Measurements from ENCODE around the gene CCK. TPM values are rescaled to one million over a fixed set of nuclear protein-coding genes. Genes with fewer than 3 reads are reported as not detected.

CCK gene
- total and polyA plus RNA-seq, 5 donors from 2014 or later = not detected

DNA sequence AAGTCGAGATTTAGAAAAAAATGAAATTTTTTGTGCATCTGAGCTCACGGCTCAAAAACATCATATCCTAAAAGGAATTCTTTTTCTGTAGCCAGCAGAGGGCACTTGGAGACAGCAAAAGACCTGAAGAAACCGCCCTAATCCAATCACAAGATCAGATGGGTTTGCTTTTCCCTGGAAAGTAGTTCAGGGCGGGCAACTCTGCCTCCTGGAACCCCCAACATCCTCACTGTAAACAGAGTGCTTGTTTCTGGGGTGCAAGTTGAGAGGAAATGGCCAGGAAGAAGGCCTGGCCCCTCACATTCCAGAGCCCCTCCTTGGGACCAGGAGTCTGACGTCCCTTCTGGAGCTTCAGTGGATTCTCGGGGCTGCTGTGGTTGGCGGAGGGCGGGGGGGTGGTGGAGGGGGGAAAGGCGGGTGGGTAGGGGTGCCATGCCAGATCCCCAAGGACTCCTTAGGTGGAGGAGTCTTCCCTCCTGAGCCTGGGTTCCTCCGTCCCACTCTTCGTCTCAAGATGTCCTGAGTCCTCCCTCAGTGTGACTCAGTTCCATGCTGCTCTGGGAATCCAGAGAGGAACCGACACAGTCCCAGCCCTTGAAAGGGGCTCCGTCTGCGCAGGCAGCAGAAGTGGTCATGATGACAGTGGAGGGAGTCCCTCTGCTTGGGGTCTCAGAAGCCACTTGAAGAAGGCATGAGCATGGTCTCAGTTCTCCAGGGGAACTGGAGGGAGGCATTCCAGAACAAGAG lies 35.9 kb downstream of the CCK start:
- Mint-ChIP-seq H3K4me1 (no peaks in the 10 kb centered on the region), H3K27me3 (peaks cover 5% of the 10 kb centered on the region), H3K4me3 (no peak overlapping the region), H3K9me3 (peaks cover 0 to 2% (median 0%) of the 10 kb centered on the region in 7 donors), H3K27ac (no peak overlapping the region), H3K36me3 (peaks cover 3% of the 10 kb centered on the region)
- Histone ChIP-seq H3K4me3 (ENCODE audit: low read depth, low read length) (no peak overlapping the region), H3K27me3 (ENCODE audit: control insufficient read depth, insufficient read depth, low read length) (no peaks in the 10 kb centered on the region), H3K9me3 (ENCODE audit: control insufficient read depth in 2 of 2, low read length in 2 of 2) (no peaks in the 10 kb centered on the region), H3K36me3 (ENCODE audit: control insufficient read depth, insufficient read depth, low read length) (no peaks in the 10 kb centered on the region), H3K4me1 (ENCODE audit: control insufficient read depth, insufficient read depth, low read length, poor library complexity, severe bottlenecking) (no peaks in the 10 kb centered on the region), H3K27ac (ENCODE audit: insufficient read depth, low read length, poor library complexity, severe bottlenecking) (no peak overlapping the region)
- DNase-seq (no peak), ATAC-seq (ENCODE audit: low read depth in 2 of 2) (no peak)

DNA sequence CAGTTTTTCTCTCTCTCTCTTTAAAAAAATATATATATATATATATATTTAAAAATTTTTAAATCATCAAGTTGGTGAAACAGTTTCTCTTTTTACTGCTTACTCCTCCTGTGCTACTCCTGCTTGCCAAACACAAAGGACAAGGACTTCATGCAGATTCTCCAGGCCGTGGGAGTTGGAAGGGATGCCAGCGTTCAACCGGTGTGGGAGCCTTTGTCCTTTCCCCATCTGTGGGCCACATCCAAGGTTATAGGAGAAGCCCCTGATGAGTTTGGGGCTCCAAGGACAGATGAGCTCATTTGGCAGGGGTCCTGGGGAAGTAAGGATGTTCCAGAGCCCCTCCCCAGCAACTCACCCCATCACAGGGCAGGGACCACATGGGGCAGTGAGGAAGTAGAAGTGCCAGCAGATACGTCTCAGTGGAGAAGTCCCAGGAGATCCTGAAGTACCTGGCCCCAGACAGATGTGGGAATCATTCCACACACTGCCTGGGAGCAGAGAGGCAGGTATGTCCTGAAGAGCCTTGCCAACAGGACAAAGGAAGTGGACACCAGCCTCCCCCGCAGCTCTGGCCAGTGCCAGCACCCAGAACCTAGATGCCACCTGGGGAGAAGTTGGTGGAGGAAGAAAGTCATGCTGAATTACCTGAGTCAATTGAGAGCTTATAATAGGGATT lies 36.6 kb downstream of the CCK start:
- Histone ChIP-seq H3K36me3 (ENCODE audit: control insufficient read depth, insufficient read depth, low read length) (peaks cover 2% of the 10 kb centered on the region), H3K27me3 (ENCODE audit: control insufficient read depth, insufficient read depth, low read length) (no peaks in the 10 kb centered on the region), H3K27ac (ENCODE audit: insufficient read depth, low read length, poor library complexity, severe bottlenecking) (no peak overlapping the region), H3K4me3 (ENCODE audit: low read depth, low read length) (no peak overlapping the region), H3K4me1 (ENCODE audit: control insufficient read depth, insufficient read depth, low read length, poor library complexity, severe bottlenecking) (no peaks in the 10 kb centered on the region), H3K9me3 (ENCODE audit: control insufficient read depth in 2 of 2, low read length in 2 of 2) (no peaks in the 10 kb centered on the region)
- H3K4me1 Mint-ChIP-seq = no peaks in the 10 kb centered on the region
- H3K9me3 Mint-ChIP-seq = peaks cover 0 to 2% (median 0%) of the 10 kb centered on the region in 7 donors
- peaks cover 7% of the 10 kb centered on the region for H3K36me3 Mint-ChIP-seq
- DNase-seq = no peak
- ATAC-seq (ENCODE audit: low read depth in 2 of 2) = no peak
- no peak overlapping the region for H3K27ac Mint-ChIP-seq
- no peak overlapping the region for H3K4me3 Mint-ChIP-seq
- no peaks in the 10 kb centered on the region for H3K27me3 Mint-ChIP-seq

DNA sequence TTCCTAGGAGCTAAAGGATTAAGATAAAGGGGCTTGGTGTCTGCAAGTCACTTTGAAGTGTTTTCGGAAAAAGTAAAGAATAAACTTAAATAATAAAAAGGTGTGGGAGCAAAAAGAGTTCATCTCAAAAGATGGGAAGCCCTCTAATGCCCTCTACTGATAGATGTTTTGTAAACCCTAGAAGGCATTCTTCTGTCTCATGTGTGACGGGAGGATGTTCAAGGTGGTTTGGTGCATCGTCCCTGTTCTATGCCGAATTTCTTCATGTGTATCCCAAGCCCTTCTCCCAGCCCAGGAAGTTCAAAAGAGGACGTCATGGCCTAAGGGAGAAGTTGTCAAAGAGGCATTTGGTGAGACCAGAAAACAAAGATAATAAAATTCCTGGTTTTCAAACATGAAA lies 37.2 kb downstream of the CCK start:
- Histone ChIP-seq H3K4me1 (ENCODE audit: control insufficient read depth, insufficient read depth, low read length, poor library complexity, severe bottlenecking) (no peaks in the 10 kb centered on the region), H3K27me3 (ENCODE audit: control insufficient read depth, insufficient read depth, low read length) (no peaks in the 10 kb centered on the region), H3K9me3 (ENCODE audit: control insufficient read depth in 2 of 2, low read length in 2 of 2) (no peaks in the 10 kb centered on the region), H3K4me3 (ENCODE audit: low read depth, low read length) (no peak overlapping the region), H3K36me3 (ENCODE audit: control insufficient read depth, insufficient read depth, low read length) (peaks cover 8% of the 10 kb centered on the region), H3K27ac (ENCODE audit: insufficient read depth, low read length, poor library complexity, severe bottlenecking) (no peak overlapping the region)
- DNase-seq = peak in 2 of 3 donors; percentile 7 to 38
- no peak overlapping the region for H3K27ac Mint-ChIP-seq
- H3K27me3 Mint-ChIP-seq = no peaks in the 10 kb centered on the region
- H3K9me3 Mint-ChIP-seq = no peaks in the 10 kb centered on the region
- ATAC-seq (ENCODE audit: low read depth in 2 of 2) = no peak
- H3K4me1 Mint-ChIP-seq = no peaks in the 10 kb centered on the region
- no peak overlapping the region for H3K4me3 Mint-ChIP-seq
- peaks cover 11% of the 10 kb centered on the region for H3K36me3 Mint-ChIP-seq

DNA sequence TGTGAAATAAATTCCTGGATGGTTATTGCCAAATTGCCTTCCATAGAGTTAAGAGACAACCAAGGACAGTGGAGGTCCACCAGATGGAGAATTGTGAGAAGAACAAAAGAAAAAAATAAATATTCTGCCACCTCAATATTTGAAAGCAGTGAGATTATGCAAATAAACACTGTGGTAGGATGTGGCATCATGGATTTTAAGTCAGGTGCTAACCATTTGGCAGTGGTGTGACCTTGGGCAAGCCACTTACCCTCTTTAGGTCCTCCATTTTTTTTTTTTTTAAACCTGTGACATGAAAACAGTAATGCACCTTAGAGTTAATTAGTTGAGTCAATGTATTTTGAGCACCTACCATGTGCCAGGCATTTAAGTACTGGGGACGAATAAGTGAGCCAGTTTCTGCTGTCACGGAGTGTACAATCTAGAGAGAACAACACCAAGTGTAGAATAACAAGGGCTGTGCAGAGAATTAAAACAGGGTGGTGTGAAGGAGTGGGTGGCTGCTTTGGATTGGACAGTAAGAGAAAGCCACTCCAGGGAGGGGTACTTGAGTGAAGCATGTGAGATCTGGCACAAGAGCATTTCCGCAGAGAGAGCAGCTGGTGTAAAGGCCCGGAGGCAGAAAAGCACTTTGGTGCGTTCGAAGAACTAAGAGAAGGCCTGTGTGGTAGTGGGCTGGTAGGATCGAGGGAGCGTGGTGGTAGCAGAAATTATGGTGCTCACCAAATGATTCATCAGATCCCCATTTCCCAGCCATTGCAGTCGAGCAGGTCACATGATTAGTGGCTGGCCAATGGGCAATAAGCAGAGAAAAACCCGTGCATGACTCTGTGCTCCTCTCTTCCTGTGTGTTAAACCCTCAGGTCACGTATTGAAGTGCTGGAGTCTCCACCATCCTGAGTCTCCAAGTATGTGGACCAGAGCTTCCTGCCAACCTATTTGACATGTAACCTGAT lies 39.2 kb downstream of the CCK start:
- H3K36me3 Mint-ChIP-seq = peaks cover 21% of the 10 kb centered on the region
- H3K27ac ChIP-seq (ENCODE audit: insufficient read depth, low read length, poor library complexity, severe bottlenecking) = no peak overlapping the region
- H3K27ac Mint-ChIP-seq = no peak overlapping the region
- no peaks in the 10 kb centered on the region for H3K4me1 Mint-ChIP-seq
- DNase-seq (no peak), ATAC-seq (ENCODE audit: low read depth in 2 of 2) (no peak)
- H3K9me3 ChIP-seq (ENCODE audit: control insufficient read depth in 2 of 2, low read length in 2 of 2) = no peaks in the 10 kb centered on the region
- H3K27me3 ChIP-seq (ENCODE audit: control insufficient read depth, insufficient read depth, low read length) = no peaks in the 10 kb centered on the region
- no peaks in the 10 kb centered on the region for H3K9me3 Mint-ChIP-seq
- no peaks in the 10 kb centered on the region for H3K27me3 Mint-ChIP-seq
- no peaks in the 10 kb centered on the region for H3K4me1 ChIP-seq (ENCODE audit: control insufficient read depth, insufficient read depth, low read length, poor library complexity, severe bottlenecking)
- H3K36me3 ChIP-seq (ENCODE audit: control insufficient read depth, insufficient read depth, low read length) = peaks cover 20% of the 10 kb centered on the region
- H3K4me3 ChIP-seq (ENCODE audit: low read depth, low read length) = no peak overlapping the region
- H3K4me3 Mint-ChIP-seq = no peak overlapping the region

DNA sequence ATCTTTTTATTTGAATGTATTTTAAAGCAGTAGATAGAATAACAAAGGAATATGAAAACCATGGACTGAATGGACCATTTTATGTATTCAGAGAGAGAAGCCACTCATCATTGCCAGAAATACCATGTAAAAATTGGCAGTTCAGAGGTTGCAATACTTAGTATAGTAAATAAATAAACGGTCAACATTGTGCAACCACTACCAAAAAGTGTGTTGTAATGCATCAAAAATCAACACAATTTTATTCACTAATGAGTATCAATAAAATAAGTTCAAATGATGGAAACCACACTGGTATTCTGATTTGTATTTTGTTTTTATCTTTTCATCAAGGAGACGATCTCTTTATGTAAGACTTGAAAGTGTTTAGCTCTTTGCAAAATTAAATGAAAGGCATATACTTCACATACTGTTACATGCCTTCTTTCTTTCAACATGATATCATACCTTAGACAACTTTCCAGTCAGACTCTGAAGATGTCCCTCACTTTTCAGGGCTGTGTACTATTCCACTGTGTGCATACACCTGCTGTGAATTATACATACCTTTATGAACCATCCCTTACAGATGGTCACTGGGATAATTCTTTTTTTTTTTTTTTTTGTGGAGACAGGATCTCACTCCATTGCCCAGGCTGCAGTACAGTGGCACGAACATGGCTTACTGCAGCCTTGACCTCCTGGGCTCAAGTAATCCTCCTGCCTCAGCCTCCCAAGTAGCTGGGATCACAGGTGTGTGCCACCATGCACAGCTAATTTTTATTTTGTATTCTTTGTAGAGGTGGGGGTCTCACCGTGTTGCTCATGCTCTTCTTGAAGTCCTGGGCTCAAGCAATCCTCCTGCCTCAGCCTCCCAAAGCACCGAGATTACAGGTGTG lies 40.3 kb downstream of the CCK start:
- H3K27ac Mint-ChIP-seq = no peak overlapping the region
- ATAC-seq (ENCODE audit: low read depth in 2 of 2) = no peak

DNA sequence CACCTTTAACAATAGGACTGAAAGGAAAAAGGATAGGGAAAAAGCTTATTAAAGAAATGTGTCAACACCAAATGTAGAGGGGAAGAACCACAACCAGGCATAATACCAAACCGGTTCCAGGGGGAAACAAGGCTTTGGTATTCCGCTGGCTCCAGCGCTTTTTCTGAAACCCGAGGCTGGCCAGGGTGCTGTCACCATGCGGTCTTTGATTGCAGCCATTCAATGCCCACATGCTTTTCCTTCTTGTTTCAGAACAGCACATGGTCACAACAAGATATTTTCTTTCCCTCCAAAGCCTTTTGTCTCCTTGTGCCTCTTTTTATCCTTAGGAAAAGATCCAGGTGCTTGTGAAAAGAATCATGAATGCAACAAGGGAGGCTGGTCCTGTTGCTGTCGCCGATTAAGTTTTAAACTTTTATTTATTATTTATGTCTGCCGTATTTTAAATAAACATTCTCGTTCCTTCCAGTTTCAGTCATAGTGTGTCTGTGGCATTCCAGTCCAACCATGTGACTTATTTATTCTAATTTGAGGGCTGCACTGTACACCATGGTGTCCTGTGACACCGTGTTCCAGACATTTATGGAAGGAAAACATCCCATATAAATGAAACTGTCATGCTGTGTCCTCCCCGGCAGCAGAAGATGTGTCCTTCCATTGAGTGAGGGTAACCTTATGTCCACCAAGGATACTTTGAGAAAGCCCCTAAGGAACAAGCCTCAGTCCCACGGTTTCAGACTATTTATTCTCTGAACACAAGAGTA lies 41.1 kb downstream of the CCK start:
- Histone ChIP-seq H3K27ac (ENCODE audit: insufficient read depth, low read length, poor library complexity, severe bottlenecking) (no peak overlapping the region), H3K4me1 (ENCODE audit: control insufficient read depth, insufficient read depth, low read length, poor library complexity, severe bottlenecking) (no peaks in the 10 kb centered on the region), H3K36me3 (ENCODE audit: control insufficient read depth, insufficient read depth, low read length) (peaks cover 20% of the 10 kb centered on the region), H3K4me3 (ENCODE audit: low read depth, low read length) (no peak overlapping the region), H3K9me3 (ENCODE audit: control insufficient read depth in 2 of 2, low read length in 2 of 2) (no peaks in the 10 kb centered on the region), H3K27me3 (ENCODE audit: control insufficient read depth, insufficient read depth, low read length) (no peaks in the 10 kb centered on the region)
- ATAC-seq (ENCODE audit: low read depth in 2 of 2) (no peak), DNase-seq (no peak)
- H3K27me3 Mint-ChIP-seq = no peaks in the 10 kb centered on the region
- H3K4me1 Mint-ChIP-seq = peaks cover 0 to 2% (median 0%) of the 10 kb centered on the region in 4 donors
- peaks cover 34% of the 10 kb centered on the region for H3K36me3 Mint-ChIP-seq
- H3K9me3 Mint-ChIP-seq = no peaks in the 10 kb centered on the region
- no peak overlapping the region for H3K4me3 Mint-ChIP-seq
- no peak overlapping the region for H3K27ac Mint-ChIP-seq

More for the DNA sequence above, 40.3 kb downstream of the CCK start:
- H3K4me1 ChIP-seq (ENCODE audit: control insufficient read depth, insufficient read depth, low read length, poor library complexity, severe bottlenecking) = no peaks in the 10 kb centered on the region
- Mint-ChIP-seq H3K36me3 (peaks cover 26% of the 10 kb centered on the region), H3K4me1 (no peaks in the 10 kb centered on the region), H3K9me3 (no peaks in the 10 kb centered on the region), H3K27me3 (no peaks in the 10 kb centered on the region), H3K4me3 (no peak overlapping the region)
- H3K4me3 ChIP-seq (ENCODE audit: low read depth, low read length) = no peak overlapping the region
- H3K36me3 ChIP-seq (ENCODE audit: control insufficient read depth, insufficient read depth, low read length) = peaks cover 20% of the 10 kb centered on the region
- H3K27ac ChIP-seq (ENCODE audit: insufficient read depth, low read length, poor library complexity, severe bottlenecking) = no peak overlapping the region
- no peaks in the 10 kb centered on the region for H3K9me3 ChIP-seq (ENCODE audit: control insufficient read depth in 2 of 2, low read length in 2 of 2)
- no peak for DNase-seq
- H3K27me3 ChIP-seq (ENCODE audit: control insufficient read depth, insufficient read depth, low read length) = no peaks in the 10 kb centered on the region

Data from CD4-positive, CD25-positive, alpha-beta regulatory T cell (primary cell).